SU-DHL-6 (cell line): ENCODE measurements around the gene SNPH.

Experiments
- EZH2phosphoT487 ChIP-seq: fragments of 200-600 bp; sonication (generic), shearing (Covaris generic); conservative IDR thresholded peaks from 2 replicates; pipeline ENCODE4 v1.6.1; 2018; ENCODE audit warnings: mild to moderate bottlenecking, antibody characterized with exemption, low read length, moderate library complexity, mixed read lengths
- TF ChIP-seq, protein P1 (sequence below): fragments of 200-600 bp; sonication (generic); IDR thresholded peaks from one replicate; pipeline ENCODE4 v1.5.1; 2017; ENCODE audit warnings: antibody characterized with exemption, mild to moderate bottlenecking, low read length, moderate library complexity; ENCODE audit not compliant: insufficient read depth, poor library complexity, severe bottlenecking

DNA sequence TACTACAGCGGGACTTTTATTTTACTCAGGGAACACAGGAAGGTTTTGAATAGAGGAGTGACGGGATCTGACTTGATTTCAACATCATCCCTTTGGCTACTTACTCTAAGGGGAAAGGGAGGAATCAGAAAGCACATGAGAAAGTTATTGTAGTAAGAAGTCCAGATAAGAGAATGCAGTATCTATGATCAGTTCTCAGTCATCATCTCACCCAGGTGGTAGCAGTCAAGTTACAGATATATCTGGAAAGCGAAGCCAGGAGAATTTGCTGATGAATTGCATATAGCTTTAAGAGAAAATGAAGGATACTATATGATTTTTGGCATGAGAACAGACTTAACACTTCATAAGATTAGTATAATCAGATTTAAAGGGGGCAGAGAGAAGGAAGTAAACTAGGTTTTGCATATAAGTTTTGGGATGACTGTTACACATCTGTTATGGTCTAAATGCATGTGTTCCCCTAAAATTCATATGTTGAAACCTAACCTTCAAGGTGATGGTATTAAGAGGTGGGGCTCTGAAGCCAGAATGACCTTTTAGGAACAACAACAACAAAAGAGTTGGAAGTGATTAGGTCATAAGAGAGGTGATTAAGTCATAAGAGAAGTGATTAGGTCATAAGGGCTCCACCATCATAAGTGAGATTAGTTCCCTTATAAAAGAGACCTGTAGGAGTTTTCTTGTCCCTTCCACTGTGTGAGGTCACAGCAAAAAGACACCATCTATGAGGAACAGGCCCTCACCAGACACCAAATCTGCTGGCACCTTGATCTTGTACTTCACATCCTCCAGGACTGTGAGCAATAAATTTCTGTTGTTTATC, 33.6 kb upstream of the SNPH start:
- TF ChIP-seq, protein P1, sequence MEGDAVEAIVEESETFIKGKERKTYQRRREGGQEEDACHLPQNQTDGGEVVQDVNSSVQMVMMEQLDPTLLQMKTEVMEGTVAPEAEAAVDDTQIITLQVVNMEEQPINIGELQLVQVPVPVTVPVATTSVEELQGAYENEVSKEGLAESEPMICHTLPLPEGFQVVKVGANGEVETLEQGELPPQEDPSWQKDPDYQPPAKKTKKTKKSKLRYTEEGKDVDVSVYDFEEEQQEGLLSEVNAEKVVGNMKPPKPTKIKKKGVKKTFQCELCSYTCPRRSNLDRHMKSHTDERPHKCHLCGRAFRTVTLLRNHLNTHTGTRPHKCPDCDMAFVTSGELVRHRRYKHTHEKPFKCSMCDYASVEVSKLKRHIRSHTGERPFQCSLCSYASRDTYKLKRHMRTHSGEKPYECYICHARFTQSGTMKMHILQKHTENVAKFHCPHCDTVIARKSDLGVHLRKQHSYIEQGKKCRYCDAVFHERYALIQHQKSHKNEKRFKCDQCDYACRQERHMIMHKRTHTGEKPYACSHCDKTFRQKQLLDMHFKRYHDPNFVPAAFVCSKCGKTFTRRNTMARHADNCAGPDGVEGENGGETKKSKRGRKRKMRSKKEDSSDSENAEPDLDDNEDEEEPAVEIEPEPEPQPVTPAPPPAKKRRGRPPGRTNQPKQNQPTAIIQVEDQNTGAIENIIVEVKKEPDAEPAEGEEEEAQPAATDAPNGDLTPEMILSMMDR: no peak
- TF ChIP-seq EZH2phosphoT487: no peak
